Measurements from ENCODE around the gene BCL2L1. TPM values are rescaled to one million over a fixed set of nuclear protein-coding genes. Genes with fewer than 3 reads are reported as not detected.
"Not testable (repeated sequence)": the region's sequence is repeated elsewhere in the genome, so short reads cannot be mapped to it uniquely, and the experiment has no call there.

Gene BCL2L1
- total RNA-seq, 2 experiments from 2014 or later, result 57.1 to 58.8 TPM

GRCh38 chr20:31662372-31662854 is 60.3 kb downstream of the BCL2L1 start:
- peaks cover 21% of the 10 kb centered on the region for H3K36me3 Mint-ChIP-seq (ENCODE audit: low read depth)
- POLR2A ChIA-PET, result interaction anchor here (2.1 kb wide), 1 partner anchor 61 kb away, joined by 25 read pairs; the partner anchor contains the start of gene BCL2L1
- H3K27ac Mint-ChIP-seq, result peak overlapping the region; percentile 88
- H3K4me1 Mint-ChIP-seq, result peaks cover 58% of the 10 kb centered on the region
- H3K4me3 Mint-ChIP-seq, result peak overlapping the region; percentile 63
- H3K9me3 Mint-ChIP-seq, result no peaks in the 10 kb centered on the region
- CTCF ChIA-PET, result interaction anchor here (1.0 to 9.9 kb wide), 17 partner anchors 8 to 81 kb away, joined by 3 to 219 read pairs (median 11); partner anchors contain the start of genes BCL2L1 and TPX2
- no peak for DNase-seq
- H3K27me3 Mint-ChIP-seq, result no peaks in the 10 kb centered on the region

GRCh38 chr20:31661625-31662371 is 60.9 kb downstream of the BCL2L1 start:
- no peaks in the 10 kb centered on the region for H3K27me3 Mint-ChIP-seq
- H3K9me3 Mint-ChIP-seq, result no peaks in the 10 kb centered on the region
- ChIA-PET CTCF (interaction anchor here (0.7 to 9.9 kb wide), 22 partner anchors 9 to 81 kb away, joined by 3 to 219 read pairs (median 7); partner anchors contain the start of genes BCL2L1 and TPX2), POLR2A (interaction anchor here (1.1 to 2.1 kb wide), 2 partner anchors 59 to 62 kb away, joined by 3 to 25 read pairs; partner anchors contain the start of gene BCL2L1)
- H3K36me3 Mint-ChIP-seq (ENCODE audit: low read depth), result peaks cover 18% of the 10 kb centered on the region
- peak overlapping the region; percentile 63 for H3K4me3 Mint-ChIP-seq
- peak; percentile 79 for DNase-seq
- H3K27ac Mint-ChIP-seq, result peak overlapping the region; percentile 88
- H3K4me1 Mint-ChIP-seq, result peaks cover 52% of the 10 kb centered on the region

GRCh38 chr20:31654534-31654933 is 68.1 kb downstream of the BCL2L1 start:
- Mint-ChIP-seq H3K36me3 (ENCODE audit: low read depth) (no peaks in the 10 kb centered on the region), H3K9me3 (no peaks in the 10 kb centered on the region), H3K27me3 (peaks cover 11% of the 10 kb centered on the region), H3K4me3 (no peak overlapping the region), H3K4me1 (no peaks in the 10 kb centered on the region), H3K27ac (no peak overlapping the region)
- DNase-seq, result no peak
- ChIA-PET POLR2A (no interaction called here), CTCF (interaction anchor here (2.2 kb wide), 1 partner anchor 69 kb away, joined by 6 read pairs; no protein-coding TSS in a partner anchor)

DNA sequence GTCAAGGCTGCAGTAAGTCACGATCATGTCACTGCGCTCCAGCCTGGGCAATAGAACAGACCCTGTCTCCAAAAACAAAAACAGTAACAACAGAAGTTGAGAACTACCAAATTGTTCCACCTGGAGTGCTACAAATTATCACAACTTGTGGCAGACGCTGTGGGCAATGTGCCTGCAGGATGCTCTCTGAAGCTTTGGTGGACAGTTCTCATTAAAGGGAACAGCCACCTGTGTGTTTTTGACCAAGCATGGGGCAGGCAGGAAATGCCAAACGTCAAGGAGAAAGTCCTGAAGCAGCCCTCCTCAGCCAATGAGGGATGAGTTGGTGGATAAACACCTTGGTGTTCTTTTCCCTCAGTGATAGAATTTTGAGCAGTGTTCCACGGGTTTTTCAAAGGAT is 69.1 kb downstream of the BCL2L1 start:
- peaks cover 11% of the 10 kb centered on the region for H3K27me3 Mint-ChIP-seq
- no peak for DNase-seq
- no peaks in the 10 kb centered on the region for H3K36me3 Mint-ChIP-seq (ENCODE audit: low read depth)
- ChIA-PET CTCF (interaction anchor here (1.1 to 2.2 kb wide), 2 partner anchors 41 to 70 kb away, joined by 5 to 6 read pairs; no protein-coding TSS in a partner anchor), POLR2A (no interaction called here)
- no peaks in the 10 kb centered on the region for H3K9me3 Mint-ChIP-seq
- H3K4me3 Mint-ChIP-seq, result no peak overlapping the region
- H3K27ac Mint-ChIP-seq, result no peak overlapping the region
- H3K4me1 Mint-ChIP-seq, result no peaks in the 10 kb centered on the region

DNA sequence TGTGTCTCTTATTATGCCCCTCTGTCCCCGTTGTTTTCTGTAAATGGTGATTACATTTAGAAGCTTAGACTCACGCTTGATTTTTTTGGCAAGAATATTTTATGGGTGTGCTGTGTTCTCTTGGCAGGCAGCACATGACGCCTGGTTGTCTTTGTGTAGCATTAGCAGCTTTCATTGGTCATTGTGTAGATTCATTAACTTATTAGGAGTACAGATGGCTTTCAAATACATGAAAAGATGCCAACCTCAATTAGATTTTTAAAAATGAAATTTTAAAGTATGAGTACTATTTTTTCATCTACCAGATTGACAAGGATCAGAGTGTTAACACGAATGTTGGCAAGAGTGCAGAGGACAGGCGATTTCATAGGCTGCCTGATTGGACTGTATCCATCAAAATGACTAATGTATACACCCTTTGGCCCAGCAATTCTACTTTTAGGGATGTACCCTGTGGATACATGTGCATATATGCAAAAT is 69.7 kb downstream of the BCL2L1 start:
- CTCF ChIA-PET, result interaction anchor here (1.1 to 3.0 kb wide), 2 partner anchors 9 to 40 kb away, joined by 5 to 11 read pairs; no protein-coding TSS in a partner anchor
- POLR2A ChIA-PET, result no interaction called here
- no peak overlapping the region for H3K27ac Mint-ChIP-seq

DNA sequence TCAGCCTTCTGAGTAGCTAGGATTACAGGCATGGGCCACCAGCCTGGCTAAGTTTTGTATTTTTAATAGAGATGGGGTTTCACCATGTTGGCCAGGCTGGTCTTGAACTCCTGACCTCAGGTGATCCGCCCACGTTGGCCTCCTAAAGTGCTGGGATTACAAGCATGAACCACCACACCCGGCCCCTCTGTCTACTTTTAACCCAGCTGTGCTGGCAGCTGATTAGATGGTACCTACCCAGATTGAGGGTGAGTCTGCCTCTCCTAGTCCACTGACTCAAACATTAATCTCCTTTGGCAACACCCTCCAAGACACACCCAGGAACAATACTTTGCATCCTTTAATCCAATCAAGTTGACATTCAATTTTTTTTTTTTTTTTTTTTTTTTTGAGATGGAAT is 74.6 kb downstream of the BCL2L1 start:
- CTCF ChIA-PET, result interaction anchor here (0.9 to 6.8 kb wide), 4 partner anchors 13 to 76 kb away, joined by 3 to 29 read pairs (median 4); no protein-coding TSS in a partner anchor
- H3K4me1 Mint-ChIP-seq; H3K27ac Mint-ChIP-seq; H3K4me3 Mint-ChIP-seq; H3K9me3 Mint-ChIP-seq; POLR2A ChIA-PET; H3K36me3 Mint-ChIP-seq (ENCODE audit: low read depth); DNase-seq: not testable (repeated sequence)
- H3K27me3 Mint-ChIP-seq, result peaks cover 12% of the 10 kb centered on the region

More for the DNA sequence above, 69.7 kb downstream of the BCL2L1 start:
- H3K9me3 Mint-ChIP-seq, result no peaks in the 10 kb centered on the region
- no peaks in the 10 kb centered on the region for H3K4me1 Mint-ChIP-seq
- H3K36me3 Mint-ChIP-seq (ENCODE audit: low read depth), result no peaks in the 10 kb centered on the region
- no peak overlapping the region for H3K4me3 Mint-ChIP-seq
- H3K27me3 Mint-ChIP-seq, result peaks cover 11% of the 10 kb centered on the region
- no peak for DNase-seq

- Mint-ChIP-seq H3K9me3 (no peaks in the 10 kb centered on the region), H3K4me3 (no peak overlapping the region), H3K27ac (no peak overlapping the region), H3K4me1 (peaks cover 22% of the 10 kb centered on the region), H3K36me3 (ENCODE audit: low read depth) (no peaks in the 10 kb centered on the region), H3K27me3 (peaks cover 16% of the 10 kb centered on the region)
- no peak for DNase-seq
- ChIA-PET CTCF (interaction anchor here (1.1 to 2.7 kb wide), 4 partner anchors 11 to 84 kb away, joined by 3 to 12 read pairs (median 5); no protein-coding TSS in a partner anchor), POLR2A (no interaction called here)
Measured at GRCh38 chr20:31644701-31645100, 78.0 kb downstream of the BCL2L1 start.

DNA sequence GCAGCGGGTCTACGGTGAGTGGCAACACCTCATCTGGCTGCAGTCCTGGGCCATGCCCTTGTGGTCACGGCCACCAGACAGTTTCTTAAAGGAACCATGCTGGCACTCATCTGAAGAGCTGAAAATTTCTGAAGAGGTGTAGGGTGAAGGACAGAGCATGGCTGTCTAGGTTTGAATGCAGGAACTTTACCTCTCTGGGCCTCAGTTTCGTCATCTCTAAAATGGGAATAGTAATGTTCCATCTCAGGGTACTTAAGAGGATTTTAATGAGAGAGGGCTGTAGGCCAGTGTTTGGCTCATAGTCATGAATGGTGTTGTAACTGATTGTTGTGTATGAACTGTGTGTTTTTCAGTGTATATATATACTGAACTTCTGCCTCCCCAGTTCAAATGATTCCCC is 79.1 kb downstream of the BCL2L1 start:
- Mint-ChIP-seq H3K36me3 (ENCODE audit: low read depth) (no peaks in the 10 kb centered on the region), H3K27ac (no peak overlapping the region), H3K4me3 (no peak overlapping the region), H3K4me1 (peaks cover 22% of the 10 kb centered on the region), H3K27me3 (peaks cover 16% of the 10 kb centered on the region), H3K9me3 (no peaks in the 10 kb centered on the region)
- ChIA-PET POLR2A (no interaction called here), CTCF (interaction anchor here (0.5 to 2.7 kb wide), 7 partner anchors 10 to 83 kb away, joined by 3 to 12 read pairs (median 3); no protein-coding TSS in a partner anchor)
- no peak for DNase-seq

GRCh38 chr20:31642837-31643236 is 79.8 kb downstream of the BCL2L1 start:
- Mint-ChIP-seq H3K27me3 (peaks cover 18% of the 10 kb centered on the region), H3K4me3 (no peak overlapping the region), H3K4me1 (peaks cover 22% of the 10 kb centered on the region), H3K36me3 (ENCODE audit: low read depth) (no peaks in the 10 kb centered on the region), H3K9me3 (no peaks in the 10 kb centered on the region), H3K27ac (no peak overlapping the region)
- ChIA-PET POLR2A (no interaction called here), CTCF (interaction anchor here (2.1 to 4.3 kb wide), 3 partner anchors 9 to 81 kb away, joined by 7 to 16 read pairs (median 12); partner anchors contain the start of gene BCL2L1)
- no peak for DNase-seq

DNA sequence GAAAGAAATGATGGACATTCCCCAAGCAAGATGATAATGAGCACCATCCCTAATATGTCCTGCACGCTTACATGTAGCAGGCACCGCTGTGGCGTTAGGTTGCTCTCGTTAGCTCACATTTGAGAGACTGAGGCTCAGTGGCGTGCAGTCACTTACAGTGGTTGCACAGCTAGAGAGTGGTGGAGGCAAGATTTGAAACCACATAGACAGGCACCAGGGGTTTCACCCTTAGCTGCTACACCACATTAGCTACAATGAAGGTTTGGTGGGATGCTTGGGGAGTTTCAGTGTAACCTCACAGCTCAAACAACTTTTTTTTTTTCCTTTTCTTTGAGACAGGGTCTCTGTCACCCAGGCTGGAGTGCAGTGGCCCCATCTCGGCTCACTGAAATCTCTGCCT is 81.3 kb downstream of the BCL2L1 start:
- POLR2A ChIA-PET, result no interaction called here

GRCh38 chr20:31640259-31640658 is 82.4 kb downstream of the BCL2L1 start:
- Mint-ChIP-seq H3K4me3 (no peak overlapping the region), H3K9me3 (no peaks in the 10 kb centered on the region), H3K27me3 (peaks cover 19% of the 10 kb centered on the region), H3K36me3 (ENCODE audit: low read depth) (no peaks in the 10 kb centered on the region), H3K27ac (no peak overlapping the region), H3K4me1 (peaks cover 22% of the 10 kb centered on the region)
- no peak for DNase-seq
- POLR2A ChIA-PET, result no interaction called here
- CTCF ChIA-PET, result interaction anchor here (0.6 to 4.3 kb wide), 3 partner anchors 21 to 83 kb away, joined by 3 to 16 read pairs (median 11); partner anchors contain the start of gene BCL2L1

More for the DNA sequence above, 81.3 kb downstream of the BCL2L1 start:
- peaks cover 22% of the 10 kb centered on the region for H3K4me1 Mint-ChIP-seq
- peaks cover 18% of the 10 kb centered on the region for H3K27me3 Mint-ChIP-seq
- H3K36me3 Mint-ChIP-seq (ENCODE audit: low read depth), result no peaks in the 10 kb centered on the region
- H3K9me3 Mint-ChIP-seq, result no peaks in the 10 kb centered on the region
- CTCF ChIA-PET, result interaction anchor here (0.6 to 4.3 kb wide), 7 partner anchors 20 to 1309 kb away, joined by 3 to 16 read pairs (median 3); partner anchors contain the start of gene BCL2L1
- H3K4me3 Mint-ChIP-seq, result no peak overlapping the region
- no peak overlapping the region for H3K27ac Mint-ChIP-seq
- DNase-seq, result no peak

DNA sequence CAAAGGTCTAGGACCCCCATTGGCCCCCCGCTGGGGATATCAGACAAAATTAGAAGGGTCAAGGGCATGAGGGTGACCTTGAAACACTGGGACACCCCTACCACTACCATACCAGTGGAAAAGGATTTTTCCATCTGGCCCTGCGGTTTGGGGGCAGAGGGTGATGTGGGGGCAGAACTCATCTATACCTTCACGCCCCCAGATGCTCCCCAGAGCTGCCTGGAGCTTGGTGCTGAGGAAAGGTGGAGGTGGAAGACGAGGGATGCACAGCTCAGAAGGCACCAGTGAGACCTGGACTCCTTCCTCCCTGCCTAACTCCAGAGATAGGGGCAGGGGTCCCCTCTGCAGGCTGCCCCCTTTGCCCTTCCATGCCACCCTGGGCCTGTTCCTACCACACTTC is 83.9 kb downstream of the BCL2L1 start:
- Mint-ChIP-seq H3K27me3 (peaks cover 19% of the 10 kb centered on the region), H3K4me3 (no peak overlapping the region), H3K4me1 (peaks cover 22% of the 10 kb centered on the region), H3K9me3 (no peaks in the 10 kb centered on the region), H3K36me3 (ENCODE audit: low read depth) (no peaks in the 10 kb centered on the region), H3K27ac (no peak overlapping the region)
- no peak for DNase-seq
- POLR2A ChIA-PET, result no interaction called here
- CTCF ChIA-PET, result interaction anchor here (0.8 to 4.3 kb wide), 2 partner anchors 22 to 85 kb away, joined by 4 to 16 read pairs; partner anchors contain the start of gene BCL2L1

Measured in activated CD4-positive, alpha-beta T cell treated with anti-CD3 and anti-CD28 coated beads, Interleukin-2, amount 10 ng/mL, durations not matched to agents 7 days and 5 days (primary cell).